Right lobe of liver (tissue), 6 donors: ENCODE results near the gene C3orf49. TPM values are rescaled to one million over a fixed set of nuclear protein-coding genes. Genes with fewer than 3 reads are reported as not detected.
A peak's percentile ranks its signal among the peaks of the same experiment; 100 is the strongest.

Experiments
- ATAC-seq, 4 donors: fragments of 200-7000 bp; cut with Tn5 transposase; one replicate each; pipeline ENCODE4 v1.9.1; 2020; ENCODE audit warnings: mild to moderate bottlenecking in 4 of 4, moderate library complexity in 4 of 4
- DNase-seq, 3 donors: peaks; one replicate each; pipeline ENCODE4 v3.0.0-alpha.2; 2020
- H3K27ac ChIP-seq, 3 donors: fragments of 200-600 bp; one replicate each; pipeline ENCODE4 v1.8.0; 2022
- H3K27me3 ChIP-seq, 2 donors: fragments of 200-600 bp; one replicate each; pipeline ENCODE4 v1.8.0; 2022
- H3K36me3 ChIP-seq, 4 donors: fragments of 200-600 bp; sonication (generic) in 1 of 4; one replicate each; pipeline versions ENCODE4 v1.5.1 to v1.8.0; 2017 to 2022; ENCODE audit warnings: control low read depth in 1 of 4
- H3K4me1 ChIP-seq, 4 donors: fragments of 200-600 bp; sonication (generic) in 1 of 4; one replicate each; pipeline versions ENCODE4 v1.5.1 to v1.8.0; 2017 to 2022; ENCODE audit warnings: control low read depth in 1 of 4
- H3K4me3 ChIP-seq, 3 donors: fragments of 200-600 bp; one replicate each; pipeline ENCODE4 v1.8.0; 2022
- H3K9me3 ChIP-seq, 4 donors: fragments of 200-600 bp; sonication (generic) in 1 of 4; one replicate each; pipeline versions ENCODE4 v1.5.1 to v1.8.0; 2017 to 2022; ENCODE audit warnings: control low read depth in 1 of 4
- CTCF ChIP-seq, 4 donors: fragments of 200-600 bp in 3 of 4; fragments of 450-650 bp in 1 of 4; IDR thresholded peaks; one replicate each; pipeline versions ENCODE4 v1.5.1 to v1.8.0; 2016 to 2022; ENCODE audit warnings: antibody characterized with exemption in 4 of 4, mild to moderate bottlenecking in 2 of 4
- POLR2A ChIP-seq: fragments of 450-650 bp; IDR thresholded peaks from one replicate; pipeline ENCODE4 v1.6.1; 2017; ENCODE audit warnings: antibody characterized with exemption, mild to moderate bottlenecking
- WGBS: methylation state at CpG from one replicate; pipeline ENCODE4 v1.1.6; 2018; ENCODE audit warnings: low coverage, low lambda C conversion rate; ENCODE audit not compliant: insufficient coverage; ENCODE audit errors: missing lambda C conversion rate; 5-methylcytosine and 5-hydroxymethylcytosine counted together
- intact Hi-C, 2 donors: fragments of 100-400 bp; cut with DNase I; formaldehyde crosslinking; loops; one replicate each; pipeline versions ENCODE4 v1.11.2 to v1.14.1; 2022
- total RNA-seq, 6 experiments: library from RNA; depleted of rRNA in 2 of 6; stranded (reverse); fragments of >200 nt in 2 of 6; fragmentation: NEBNext Ultra II Directional in 3 of 6; extraction: Animal tissue kit (Norgen Biotek cat#: 25700) in 3 of 6; gene quantifications; one replicate each; pipeline versions ENCODE4 v1.1.0 to v1.2.4, GENCODE V29; 2016 to 2023
- donor health status: DM: no; HTN: yes; CAD: no.
- donor health status: DM: no; HTN: no; CAD: no.
- donor health status: DM: no; HTN: no; CAD: no.
- donor health status: DM: no; HTN: yes; CAD: no.
- donor health status: DM: no; HTN: yes; CAD: no.

C3orf49 gene
- total RNA-seq, 6 experiments from 2014 or later: not detected

GRCh38 chr3:63860776-63861175 lies 41.7 kb downstream of the C3orf49 start:
- intact Hi-C loops: loop anchor here in 1 of 2 donors (10.0 kb wide), 1 partner anchor 134 kb away; no protein-coding TSS in a partner anchor
- H3K9me3 ChIP-seq: no peaks in the 10 kb centered on the region
- TF ChIP-seq CTCF (IDR thresholded peaks at IDR 0.05) (no peak), POLR2A (no peak)
- no peak overlapping the region for H3K27ac ChIP-seq
- H3K27me3 ChIP-seq: no peaks in the 10 kb centered on the region
- ATAC-seq (no peak), DNase-seq (no peak)
- WGBS: 85% methylated on average over 3 of the region's 3 CpGs
- no peaks in the 10 kb centered on the region for H3K36me3 ChIP-seq
- no peak overlapping the region for H3K4me3 ChIP-seq
- peaks cover 0 to 13% (median 3%) of the 10 kb centered on the region in 4 donors for H3K4me1 ChIP-seq

- DNase-seq (no peak), ATAC-seq (no peak)
- intact Hi-C loops: loop anchor here in 1 of 2 donors (10.0 kb wide), 1 partner anchor 133 kb away; no protein-coding TSS in a partner anchor
- WGBS: 82% methylated on average over 5 of the region's 5 CpGs
- H3K4me3 ChIP-seq: no peak overlapping the region
- H3K9me3 ChIP-seq: no peaks in the 10 kb centered on the region
- no peak overlapping the region for H3K27ac ChIP-seq
- H3K27me3 ChIP-seq: no peaks in the 10 kb centered on the region
- no peaks in the 10 kb centered on the region for H3K36me3 ChIP-seq
- no peak for TF ChIP-seq CTCF (IDR thresholded peaks at IDR 0.05)
- no peak for TF ChIP-seq POLR2A
- H3K4me1 ChIP-seq: peaks cover 0 to 13% (median 3%) of the 10 kb centered on the region in 4 donors
These were observed 42.2 kb downstream of the C3orf49 start for GRCh38 chr3:63861306-63861705.

GRCh38 chr3:63862804-63863149 lies 43.7 kb downstream of the C3orf49 start:
- DNase-seq: no peak
- Histone ChIP-seq H3K4me1 (peaks cover 0 to 13% (median 3%) of the 10 kb centered on the region in 4 donors), H3K27ac (peak overlapping the region in 1 of 3 donors; percentile 87), H3K9me3 (no peaks in the 10 kb centered on the region), H3K4me3 (peak overlapping the region; percentile 81 to 95 (median 84)), H3K27me3 (no peaks in the 10 kb centered on the region), H3K36me3 (no peaks in the 10 kb centered on the region)
- ATAC-seq: no peak
- TF ChIP-seq POLR2A (no peak), CTCF (IDR thresholded peaks at IDR 0.05) (no peak)
- intact Hi-C loops: loop anchor here in 1 of 2 donors (10.0 kb wide), 1 partner anchor 132 kb away; no protein-coding TSS in a partner anchor
- 16% methylated on average over 5 of the region's 5 CpGs for WGBS

GRCh38 chr3:63863150-63864007 lies 44.3 kb downstream of the C3orf49 start, which contains the start of the genes ATXN7 and THOC7:
Gene ATXN7 (plus strand): TSS chr3:63863867. CDS start chr3:63912599, 48,732 bp downstream.
Gene THOC7 (minus strand): TSS chr3:63863805. CDS start chr3:63863790, 15 bp downstream.
- Histone ChIP-seq H3K27me3 (no peaks in the 10 kb centered on the region), H3K4me1 (peaks cover 0 to 13% (median 3%) of the 10 kb centered on the region in 4 donors), H3K27ac (peak within 1 kb of the TSS; percentile 87 to 96 (median 93)), H3K4me3 (peak within 1 kb of the TSS; percentile 90 to 95 (median 93)), H3K36me3 (no peaks in the 10 kb centered on the region), H3K9me3 (no peaks in the 10 kb centered on the region)
- ATAC-seq (peak; percentile 69 to 87 (median 84)), DNase-seq (peak; percentile 76 to 81 (median 81))
- TF ChIP-seq POLR2A: peak; percentile 57
- TF ChIP-seq CTCF (IDR thresholded peaks at IDR 0.05): no peak
- intact Hi-C loops: loop anchor here in 1 of 2 donors (10.0 kb wide), 1 partner anchor 131 kb away; no protein-coding TSS in a partner anchor
- WGBS: under 1% methylated on average over 27 of the region's 98 CpGs
